Esophagus muscularis mucosa (tissue), 4 donors: Measurements from ENCODE around the gene ASPM. TPM values are rescaled to one million over a fixed set of nuclear protein-coding genes. Genes with fewer than 3 reads are reported as not detected.

Experiments used
- DNase-seq: peaks from one replicate; pipeline ENCODE4 v3.0.0-alpha.2; 2017; ENCODE audit errors: extremely low spot score
- H3K27ac ChIP-seq, 4 donors: fragments of 200-600 bp; sonication (generic); replicated peaks in 1 of 4; 1 replicate in 3 of 4; 2 replicates in 1 of 4; pipeline ENCODE4 v1.5.1; 2016 to 2019; ENCODE audit warnings: mild to moderate bottlenecking in 1 of 4
- H3K27me3 ChIP-seq, 4 donors: fragments of 200-600 bp; sonication (generic); one replicate each; pipeline versions ENCODE4 v1.5.1 to v1.6.0; 2016 to 2019
- H3K36me3 ChIP-seq, 4 donors: fragments of 200-600 bp; sonication (generic); one replicate each; pipeline ENCODE4 v1.5.1; 2016 to 2019
- H3K4me1 ChIP-seq, 4 donors: fragments of 200-600 bp; sonication (generic); one replicate each; pipeline ENCODE4 v1.5.1; 2016 to 2019
- H3K4me3 ChIP-seq, 4 donors: fragments of 200-600 bp; sonication (generic); 1 replicate in 2 of 4; 2 replicates in 2 of 4; pipeline ENCODE4 v1.5.1; 2016 to 2019; ENCODE audit warnings: mild to moderate bottlenecking in 4 of 4, moderate library complexity in 1 of 4
- H3K9me3 ChIP-seq, 4 donors: fragments of 200-600 bp; sonication (generic); 1 replicate in 3 of 4; 2 replicates in 1 of 4; pipeline ENCODE4 v1.5.1; 2016 to 2019
- EP300 ChIP-seq: sonication (generic); formaldehyde crosslinking; IDR thresholded peaks from one replicate; pipeline ENCODE4 v1.6.1; 2017; ENCODE audit warnings: antibody characterized with exemption
- POLR2A ChIP-seq: fragments of 450-650 bp; IDR thresholded peaks from one replicate; pipeline ENCODE4 v1.6.1; 2017; ENCODE audit warnings: antibody characterized with exemption, moderate library complexity, mild to moderate bottlenecking, low read depth
- POLR2AphosphoS5 ChIP-seq, 2 donors: sonication (generic); formaldehyde crosslinking; IDR thresholded peaks; one replicate each; pipeline ENCODE4 v1.6.1; 2017; ENCODE audit warnings: antibody characterized with exemption in 2 of 2
- WGBS: methylation state at CpG from one replicate; pipeline ENCODE4 v1.1.5; 2018; 5-methylcytosine and 5-hydroxymethylcytosine counted together
- intact Hi-C: fragments of 100-400 bp; cut with DNase I; formaldehyde crosslinking; loops from one replicate; pipeline ENCODE4 v1.15.1; 2023
- total RNA-seq, 4 donors: library from RNA; depleted of rRNA; stranded (reverse); fragments of >200 nt; gene quantifications; one replicate each; pipeline versions ENCODE4 v1.1.0 to v1.2.1, GENCODE V29; 2016
- TF ChIP-seq, protein P1 (sequence below), 3 experiments: fragments of 200-600 bp in 2 of 3; fragments of 450-650 bp in 1 of 3; sonication (generic) in 2 of 3; IDR thresholded peaks; one replicate each; pipeline ENCODE4 v1.5.1; 2017 to 2019; ENCODE audit warnings: antibody characterized with exemption in 3 of 3, mild to moderate bottlenecking in 2 of 3, moderate library complexity in 1 of 3

Gene ASPM
- total RNA-seq, 4 donors from 2014 or later: 0.13 to 0.75 (median 0.17) TPM; not detected in 1

DNA sequence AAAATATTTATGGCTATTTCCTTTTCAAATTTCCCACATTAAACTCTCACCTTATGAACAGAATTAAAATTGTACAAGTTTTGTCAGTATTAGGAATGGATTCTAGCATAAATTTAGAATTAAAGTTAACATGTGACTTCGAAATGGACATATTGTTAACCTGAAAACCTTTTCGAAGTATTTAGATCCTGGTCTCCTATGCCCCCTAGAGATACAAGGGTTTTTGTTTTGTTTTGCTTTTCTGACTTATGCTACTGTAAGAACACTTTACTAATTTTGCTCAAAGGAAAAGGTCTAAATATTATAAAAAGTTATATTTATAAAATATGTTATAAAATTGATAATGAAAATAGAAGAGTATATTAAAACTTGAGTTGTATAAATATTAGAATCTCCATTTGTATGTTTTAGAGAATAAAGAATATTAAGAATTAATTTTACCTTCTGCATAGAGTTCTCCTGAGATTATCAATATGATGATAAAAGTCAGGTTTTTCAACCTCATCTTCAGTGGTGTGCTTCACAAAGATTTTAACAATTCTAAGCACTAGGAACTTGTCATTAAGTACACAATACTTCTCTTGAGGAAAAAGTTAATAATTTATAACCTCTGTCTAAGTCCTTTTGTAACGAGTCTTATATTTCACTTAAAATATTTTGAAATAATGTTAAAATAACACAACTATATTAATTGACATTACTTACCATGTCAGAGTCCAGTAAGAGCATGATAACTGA, 79.6 kb downstream of the ASPM start, which contains the start of gene F13B:
Gene F13B (minus strand): TSS at position 542 of the 738 bp plus-strand sequence. CDS start 37 bp downstream, at position 505.
- Histone ChIP-seq H3K27me3 (no peaks in the 10 kb centered on the region), H3K27ac (no peak within 1 kb of the TSS), H3K36me3 (no peaks in the 10 kb centered on the region), H3K4me3 (no peak within 1 kb of the TSS), H3K9me3 (no peaks in the 10 kb centered on the region), H3K4me1 (no peaks in the 10 kb centered on the region)
- DNase-seq: no peak
- intact Hi-C loops: no loop called here
- TF ChIP-seq POLR2A (no peak), POLR2AphosphoS5 (IDR thresholded peaks at IDR 0.05) (no peak), EP300 (no peak)
- TF ChIP-seq, protein P1, sequence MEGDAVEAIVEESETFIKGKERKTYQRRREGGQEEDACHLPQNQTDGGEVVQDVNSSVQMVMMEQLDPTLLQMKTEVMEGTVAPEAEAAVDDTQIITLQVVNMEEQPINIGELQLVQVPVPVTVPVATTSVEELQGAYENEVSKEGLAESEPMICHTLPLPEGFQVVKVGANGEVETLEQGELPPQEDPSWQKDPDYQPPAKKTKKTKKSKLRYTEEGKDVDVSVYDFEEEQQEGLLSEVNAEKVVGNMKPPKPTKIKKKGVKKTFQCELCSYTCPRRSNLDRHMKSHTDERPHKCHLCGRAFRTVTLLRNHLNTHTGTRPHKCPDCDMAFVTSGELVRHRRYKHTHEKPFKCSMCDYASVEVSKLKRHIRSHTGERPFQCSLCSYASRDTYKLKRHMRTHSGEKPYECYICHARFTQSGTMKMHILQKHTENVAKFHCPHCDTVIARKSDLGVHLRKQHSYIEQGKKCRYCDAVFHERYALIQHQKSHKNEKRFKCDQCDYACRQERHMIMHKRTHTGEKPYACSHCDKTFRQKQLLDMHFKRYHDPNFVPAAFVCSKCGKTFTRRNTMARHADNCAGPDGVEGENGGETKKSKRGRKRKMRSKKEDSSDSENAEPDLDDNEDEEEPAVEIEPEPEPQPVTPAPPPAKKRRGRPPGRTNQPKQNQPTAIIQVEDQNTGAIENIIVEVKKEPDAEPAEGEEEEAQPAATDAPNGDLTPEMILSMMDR (IDR thresholded peaks at IDR 0.05): no peak
- 79% methylated on average over 3 of the region's 3 CpGs for WGBS

DNA sequence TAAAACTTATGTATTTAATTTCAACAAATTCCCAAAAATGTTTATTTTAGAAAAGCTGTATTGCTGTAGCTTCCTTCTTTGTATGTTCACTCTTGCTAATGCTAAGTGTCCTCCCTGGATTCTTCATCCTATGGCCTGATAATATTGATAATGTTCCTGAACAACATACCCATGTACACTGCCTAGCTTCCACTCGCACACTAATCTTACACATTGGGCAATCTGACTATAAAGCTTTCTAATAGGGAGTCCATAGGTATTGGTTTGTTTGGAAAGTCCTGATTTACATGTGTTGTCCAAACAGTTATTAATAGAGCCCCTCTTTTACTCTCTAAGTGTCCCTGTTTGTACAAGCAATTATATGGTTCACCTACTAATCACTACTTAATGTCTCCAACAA, 80.2 kb downstream of the ASPM start:
- no peak overlapping the region for H3K4me3 ChIP-seq
- TF ChIP-seq, protein P1 (IDR thresholded peaks at IDR 0.05): no peak
- no peak for TF ChIP-seq POLR2AphosphoS5 (IDR thresholded peaks at IDR 0.05)
- no peak for TF ChIP-seq EP300
- TF ChIP-seq POLR2A: no peak
- no peaks in the 10 kb centered on the region for H3K27me3 ChIP-seq
- intact Hi-C loops: no loop called here
- 88% methylated on average over 1 of the region's 1 CpG for WGBS
- H3K4me1 ChIP-seq: no peaks in the 10 kb centered on the region
- no peaks in the 10 kb centered on the region for H3K9me3 ChIP-seq
- no peak overlapping the region for H3K27ac ChIP-seq
- H3K36me3 ChIP-seq: no peaks in the 10 kb centered on the region
- no peak for DNase-seq

DNA sequence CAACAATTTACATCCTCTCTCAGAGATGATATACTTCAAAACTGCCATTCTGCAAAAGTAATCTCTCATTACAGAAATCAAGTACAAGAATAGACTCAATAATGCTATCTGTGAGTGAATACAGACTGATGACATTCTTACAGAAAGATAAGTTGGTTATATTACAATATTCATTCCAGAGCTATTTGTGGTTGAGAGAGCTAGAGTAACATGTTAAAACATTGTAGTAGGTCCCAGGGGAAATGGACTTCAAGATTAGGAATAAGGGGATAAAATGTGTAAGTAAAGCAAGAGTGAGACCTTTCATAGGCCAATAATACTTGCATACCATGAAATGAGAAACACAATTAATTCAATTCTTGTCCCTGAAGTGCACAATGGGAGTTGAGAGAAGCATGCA, 80.9 kb downstream of the ASPM start:
- H3K9me3 ChIP-seq: no peaks in the 10 kb centered on the region
- DNase-seq: no peak
- H3K27me3 ChIP-seq: no peaks in the 10 kb centered on the region
- H3K4me3 ChIP-seq: no peak overlapping the region
- no peaks in the 10 kb centered on the region for H3K36me3 ChIP-seq
- no peak overlapping the region for H3K27ac ChIP-seq
- H3K4me1 ChIP-seq: no peaks in the 10 kb centered on the region
- TF ChIP-seq, protein P1 (IDR thresholded peaks at IDR 0.05): no peak
- TF ChIP-seq POLR2A (no peak), EP300 (no peak)
- intact Hi-C loops: no loop called here

DNA sequence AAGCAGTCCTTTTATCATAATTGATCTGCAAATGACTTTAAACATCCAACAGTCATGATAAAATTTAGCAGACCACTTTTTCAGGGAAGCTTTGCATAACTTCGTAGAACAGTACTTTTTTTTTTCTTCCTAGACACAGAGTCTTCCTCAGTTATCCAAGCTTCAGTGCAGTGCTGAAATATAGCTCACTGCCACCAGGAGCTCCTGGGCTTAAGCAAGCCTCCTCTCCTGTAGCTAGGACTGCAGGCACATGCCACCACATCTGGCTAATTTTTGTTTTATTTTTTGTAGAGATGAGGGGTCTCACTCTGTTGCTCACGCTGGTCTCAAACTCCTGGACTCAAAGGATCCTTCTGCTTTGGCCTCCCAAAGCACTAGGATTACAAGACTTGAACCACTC, 83.3 kb downstream of the ASPM start:
- no peaks in the 10 kb centered on the region for H3K9me3 ChIP-seq
- no peaks in the 10 kb centered on the region for H3K27me3 ChIP-seq
- intact Hi-C loops: no loop called here
- no peaks in the 10 kb centered on the region for H3K36me3 ChIP-seq
- no peak overlapping the region for H3K27ac ChIP-seq
- H3K4me3 ChIP-seq: no peak overlapping the region
- DNase-seq: no peak
- 82% methylated on average over 2 of the region's 2 CpGs for WGBS
- TF ChIP-seq POLR2AphosphoS5 (IDR thresholded peaks at IDR 0.05): no peak
- TF ChIP-seq EP300: no peak
- TF ChIP-seq, protein P1 (IDR thresholded peaks at IDR 0.05): no peak
- TF ChIP-seq POLR2A: no peak
- no peaks in the 10 kb centered on the region for H3K4me1 ChIP-seq

DNA sequence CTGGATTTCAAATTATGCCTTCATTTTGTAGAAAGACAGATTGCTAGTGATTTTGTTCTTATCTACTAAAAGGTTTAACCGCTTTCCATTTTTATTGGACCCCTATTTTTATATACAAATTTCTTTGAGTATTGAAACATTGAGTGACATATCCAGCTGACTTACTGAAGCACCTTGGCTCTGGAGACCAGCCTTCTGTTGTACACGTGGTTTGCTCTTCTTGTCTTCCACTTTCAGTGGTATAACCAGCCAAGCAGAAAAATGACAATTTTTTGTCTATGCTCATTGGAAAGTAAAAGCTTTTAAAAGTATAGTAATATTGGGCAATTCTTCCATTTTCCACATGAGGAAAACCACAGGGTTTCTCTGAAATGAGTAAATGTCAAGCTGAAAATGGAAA, 83.8 kb downstream of the ASPM start:
- 76% methylated on average over 2 of the region's 2 CpGs for WGBS
- no peaks in the 10 kb centered on the region for H3K9me3 ChIP-seq

More for the DNA sequence above, 83.8 kb downstream of the ASPM start:
- no peak overlapping the region for H3K27ac ChIP-seq
- DNase-seq: no peak
- no peaks in the 10 kb centered on the region for H3K27me3 ChIP-seq
- intact Hi-C loops: no loop called here
- TF ChIP-seq, protein P1 (IDR thresholded peaks at IDR 0.05): no peak
- TF ChIP-seq EP300: no peak
- no peak for TF ChIP-seq POLR2A
- TF ChIP-seq POLR2AphosphoS5 (IDR thresholded peaks at IDR 0.05): no peak
- H3K4me3 ChIP-seq: no peak overlapping the region
- no peaks in the 10 kb centered on the region for H3K36me3 ChIP-seq
- H3K4me1 ChIP-seq: no peaks in the 10 kb centered on the region
